ENCODE measurements around the gene IL21R. TPM values are rescaled to one million over a fixed set of nuclear protein-coding genes. Genes with fewer than 3 reads are reported as not detected.
A peak's percentile ranks its signal among the peaks of the same experiment; 100 is the strongest.

Gene IL21R
- total RNA-seq, 1 donor from 2014 or later = under 0.01 TPM

DNA sequence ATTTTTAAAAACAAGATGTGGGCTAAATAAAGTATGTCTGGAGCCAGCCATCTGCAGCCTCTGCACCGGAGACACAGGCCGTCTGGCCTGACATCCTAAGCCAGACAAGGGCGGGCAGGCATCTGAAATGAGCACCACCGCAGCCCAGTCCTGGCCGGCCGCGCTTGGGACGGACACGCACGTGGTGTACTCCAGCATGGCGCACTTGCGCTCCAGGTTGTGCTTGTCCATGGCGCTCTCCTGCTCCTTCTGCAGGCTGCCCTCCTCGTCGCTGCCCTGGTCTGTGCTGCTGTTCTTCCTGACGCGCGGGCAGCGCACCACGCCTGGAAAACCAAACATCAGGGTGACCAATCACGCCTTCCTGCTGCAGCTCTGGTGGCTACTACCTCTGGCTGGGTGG is 87.4 kb downstream of the IL21R start:
- no peak for DNase-seq

DNA sequence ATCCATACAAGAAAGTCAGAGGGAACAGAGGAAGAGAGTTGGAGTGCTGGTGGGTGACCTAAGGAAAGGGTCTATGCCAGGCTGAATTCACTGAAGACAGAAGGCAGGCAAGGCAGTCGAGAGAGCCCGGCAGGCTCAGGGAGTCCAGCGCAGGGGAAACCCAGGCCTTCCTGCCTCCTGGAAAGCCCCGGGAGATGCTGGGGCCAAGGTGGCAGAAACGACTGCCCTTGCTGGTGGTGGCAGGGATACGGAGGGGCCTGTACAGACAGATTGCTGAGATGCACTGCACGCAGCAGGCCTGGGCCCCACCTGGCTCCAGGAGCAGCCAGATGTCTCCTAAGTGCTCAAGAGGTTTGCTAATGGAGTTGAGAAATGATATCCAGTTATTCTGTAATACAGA is 87.9 kb downstream of the IL21R start:
- no peak for DNase-seq

- DNase-seq = peak; percentile 79
Observed at GRCh38 chr16:27491894-27492587, 90.1 kb downstream of the IL21R start.

- no peak for DNase-seq
Observed at GRCh38 chr16:27492588-27492979, 90.6 kb downstream of the IL21R start.

- no peak for DNase-seq
Observed at GRCh38 chr16:27495191-27495590, 93.2 kb downstream of the IL21R start.

DNA sequence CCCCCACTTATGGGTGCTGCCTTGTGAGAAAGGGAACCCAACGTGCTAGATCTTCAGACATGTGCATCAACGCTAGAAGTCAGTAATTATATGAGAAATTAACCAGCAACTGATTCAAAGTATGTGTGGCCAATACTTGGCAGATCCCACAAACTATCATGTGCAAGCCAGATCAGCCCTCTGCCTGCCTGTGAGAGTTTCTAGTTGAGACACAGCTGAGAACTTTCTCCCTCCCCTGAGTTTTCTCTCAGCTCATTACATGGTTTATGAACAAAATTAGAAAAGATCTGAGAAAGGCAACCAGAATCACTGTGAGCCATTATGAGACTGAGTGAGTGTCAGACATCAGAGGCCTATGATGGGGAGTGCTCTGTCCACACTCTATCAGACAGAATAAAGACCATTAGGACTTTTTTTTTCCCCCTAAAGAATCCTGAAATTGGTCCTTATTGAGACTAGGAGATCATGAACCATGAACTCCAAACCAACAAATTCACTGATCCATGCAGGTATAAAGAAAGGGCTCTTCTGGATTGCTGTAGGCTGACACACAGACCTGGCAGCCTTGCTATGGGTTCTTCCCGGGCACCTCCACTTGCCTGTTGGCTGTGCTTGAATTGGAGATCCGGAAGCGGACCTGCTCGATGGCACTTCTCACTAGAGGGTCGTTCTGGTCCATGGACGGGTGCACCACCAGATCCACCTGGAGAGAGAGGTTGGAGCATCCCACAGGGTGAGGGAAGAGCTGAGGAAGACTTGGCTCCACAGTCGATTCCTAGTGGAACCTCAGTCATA is 96.3 kb downstream of the IL21R start:
- DNase-seq = no peak

DNA sequence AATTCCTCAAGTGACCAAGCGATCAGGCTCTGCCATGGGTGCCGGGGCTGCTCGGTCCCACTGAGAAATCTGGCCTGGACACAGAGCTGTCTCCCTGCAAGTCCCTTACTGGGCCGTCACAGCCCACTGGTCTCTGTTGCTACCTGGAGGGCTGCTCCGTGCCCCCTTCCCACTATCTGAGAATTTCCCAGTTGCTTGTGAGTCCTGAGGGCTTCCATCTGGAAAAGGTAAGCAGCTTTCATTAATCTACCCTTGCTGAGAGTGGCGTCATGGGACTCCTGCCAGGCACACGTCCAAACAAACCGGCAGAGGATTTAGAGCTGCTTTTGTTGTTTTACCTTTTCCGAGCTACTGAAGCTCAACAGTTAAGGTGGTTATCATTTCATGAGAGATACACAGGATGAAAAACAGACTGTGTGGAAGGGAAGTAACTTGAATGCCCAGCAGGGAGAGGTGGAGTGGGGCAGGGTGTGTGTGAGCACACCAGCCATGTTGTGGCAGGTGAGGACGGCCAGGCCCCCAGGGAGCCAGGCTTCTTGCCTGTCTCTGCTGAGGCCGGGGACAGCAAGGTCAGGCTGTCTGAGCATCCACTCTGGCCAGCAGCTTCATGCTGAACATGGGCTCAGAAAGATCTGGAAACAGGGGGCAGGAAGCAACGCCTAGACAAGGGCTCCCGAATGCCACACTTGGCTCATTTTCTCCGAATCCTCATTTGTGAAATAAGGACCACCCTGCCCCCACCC is 97.1 kb downstream of the IL21R start:
- no peak for DNase-seq

GRCh38 chr16:27499659-27500055 is 97.7 kb downstream of the IL21R start:
- DNase-seq = no peak

DNA sequence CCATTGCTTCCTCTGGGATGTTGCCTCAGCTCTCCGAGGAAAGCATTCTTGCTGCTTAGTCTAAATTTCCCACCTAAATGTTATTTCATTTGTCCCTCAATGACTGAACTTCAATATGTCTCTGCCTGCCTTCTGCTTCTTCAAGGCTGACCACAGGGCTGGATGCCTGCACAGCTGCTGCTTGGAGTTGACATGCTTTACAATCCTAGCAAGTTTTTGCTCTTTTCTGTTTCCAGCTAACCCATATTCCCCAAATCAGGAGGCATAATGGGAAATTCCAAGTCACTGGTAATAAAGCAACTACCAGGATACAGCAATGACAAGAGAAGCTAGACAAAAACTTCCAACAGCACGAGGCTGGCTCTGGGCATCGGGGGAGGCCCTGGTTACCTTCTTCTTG is 98.8 kb downstream of the IL21R start:
- no peak for DNase-seq

Other genes starting within 250 kb of the IL21R start
- 3.7 and 4.7 TPM in 2 replicates for gene KDM8, start 198.6 kb upstream of the IL21R start, total RNA-seq
- 43.0 and 77.3 TPM in 2 replicates for gene NSMCE1, start 133.4 kb upstream of the IL21R start, total RNA-seq
- 23.9 and 42.9 TPM in 2 replicates for gene IL4R, start 88.2 kb upstream of the IL21R start, total RNA-seq
- gene GTF3C1, start 147.7 kb downstream of the IL21R start, total RNA-seq = 74.4 and 94.2 TPM in 2 replicates
- 23.1 and 23.2 TPM in 2 replicates for gene KATNIP, start 148.0 kb downstream of the IL21R start, total RNA-seq

All from dermis blood vessel endothelial cell (primary cell).